ENCODE results near the gene RELCH.

Gene RELCH

DNA sequence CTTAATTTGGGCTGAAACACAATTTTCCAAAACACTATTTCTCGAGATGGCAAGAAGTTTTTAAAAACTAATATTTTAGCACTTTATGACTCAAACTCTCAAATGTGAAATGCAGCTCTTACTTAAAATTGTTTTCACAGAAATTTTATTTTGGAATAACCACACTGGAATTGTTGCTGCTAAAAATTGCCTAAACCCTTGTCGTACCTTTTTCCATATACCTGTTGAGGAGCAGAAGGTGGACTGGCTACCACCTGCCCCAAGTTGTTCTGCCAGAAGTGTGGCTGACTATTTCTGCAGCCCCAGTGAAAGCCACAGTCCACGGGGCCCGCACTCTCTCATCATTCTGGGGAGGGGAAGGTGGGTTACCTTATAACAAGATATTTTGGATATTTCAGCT is 161.4 kb downstream of the RELCH start:
- no peaks in the 10 kb centered on the region for H3K27me3 Mint-ChIP-seq (ENCODE audit: low read depth, poor library complexity)
- TF ChIP-seq, protein P1, sequence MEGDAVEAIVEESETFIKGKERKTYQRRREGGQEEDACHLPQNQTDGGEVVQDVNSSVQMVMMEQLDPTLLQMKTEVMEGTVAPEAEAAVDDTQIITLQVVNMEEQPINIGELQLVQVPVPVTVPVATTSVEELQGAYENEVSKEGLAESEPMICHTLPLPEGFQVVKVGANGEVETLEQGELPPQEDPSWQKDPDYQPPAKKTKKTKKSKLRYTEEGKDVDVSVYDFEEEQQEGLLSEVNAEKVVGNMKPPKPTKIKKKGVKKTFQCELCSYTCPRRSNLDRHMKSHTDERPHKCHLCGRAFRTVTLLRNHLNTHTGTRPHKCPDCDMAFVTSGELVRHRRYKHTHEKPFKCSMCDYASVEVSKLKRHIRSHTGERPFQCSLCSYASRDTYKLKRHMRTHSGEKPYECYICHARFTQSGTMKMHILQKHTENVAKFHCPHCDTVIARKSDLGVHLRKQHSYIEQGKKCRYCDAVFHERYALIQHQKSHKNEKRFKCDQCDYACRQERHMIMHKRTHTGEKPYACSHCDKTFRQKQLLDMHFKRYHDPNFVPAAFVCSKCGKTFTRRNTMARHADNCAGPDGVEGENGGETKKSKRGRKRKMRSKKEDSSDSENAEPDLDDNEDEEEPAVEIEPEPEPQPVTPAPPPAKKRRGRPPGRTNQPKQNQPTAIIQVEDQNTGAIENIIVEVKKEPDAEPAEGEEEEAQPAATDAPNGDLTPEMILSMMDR (IDR thresholded peaks at IDR 0.05): no peak
- H3K36me3 Mint-ChIP-seq (ENCODE audit: low read depth): no peaks in the 10 kb centered on the region
- H3K27ac Mint-ChIP-seq: no peak overlapping the region
- H3K4me3 Mint-ChIP-seq: no peak overlapping the region
- no peak for DNase-seq
- no peaks in the 10 kb centered on the region for H3K9me3 Mint-ChIP-seq
- H3K4me1 Mint-ChIP-seq: peaks cover 46% of the 10 kb centered on the region

DNA sequence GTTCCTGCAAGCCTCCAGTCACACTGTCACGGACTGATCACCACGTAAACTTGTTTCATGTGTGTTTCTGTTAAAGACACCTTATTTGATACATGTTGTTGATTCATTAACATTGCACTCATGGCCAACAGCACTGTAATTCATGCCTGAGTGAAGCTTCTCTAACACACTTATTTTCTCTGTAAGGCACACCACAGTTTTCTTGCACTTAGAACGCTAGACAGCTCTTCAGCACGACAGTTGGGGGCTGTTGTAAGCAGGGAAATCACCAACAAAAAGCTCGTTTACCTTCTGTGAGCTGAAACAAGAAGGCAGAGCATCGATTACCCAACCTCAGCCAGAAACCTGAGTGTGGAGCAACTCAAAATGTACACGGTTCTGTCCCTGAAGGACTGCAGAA is 166.1 kb downstream of the RELCH start:
- Mint-ChIP-seq H3K4me3 (no peak overlapping the region), H3K36me3 (ENCODE audit: low read depth) (no peaks in the 10 kb centered on the region), H3K27ac (peak overlapping the region; percentile 97), H3K27me3 (ENCODE audit: low read depth, poor library complexity) (no peaks in the 10 kb centered on the region), H3K9me3 (no peaks in the 10 kb centered on the region), H3K4me1 (peaks cover 37% of the 10 kb centered on the region)
- TF ChIP-seq, protein P1 (IDR thresholded peaks at IDR 0.05): no peak
- DNase-seq: no peak

- peaks cover 43% of the 10 kb centered on the region for H3K4me1 Mint-ChIP-seq
- TF ChIP-seq, protein P1 (IDR thresholded peaks at IDR 0.05): no peak
- no peak for DNase-seq
- no peaks in the 10 kb centered on the region for H3K9me3 Mint-ChIP-seq
- H3K36me3 Mint-ChIP-seq (ENCODE audit: low read depth): no peaks in the 10 kb centered on the region
- H3K27ac Mint-ChIP-seq: peak overlapping the region; percentile 97
- no peaks in the 10 kb centered on the region for H3K27me3 Mint-ChIP-seq (ENCODE audit: low read depth, poor library complexity)
- no peak overlapping the region for H3K4me3 Mint-ChIP-seq
Measured at GRCh38 chr18:62354151-62354550, 167.1 kb downstream of the RELCH start.

DNA sequence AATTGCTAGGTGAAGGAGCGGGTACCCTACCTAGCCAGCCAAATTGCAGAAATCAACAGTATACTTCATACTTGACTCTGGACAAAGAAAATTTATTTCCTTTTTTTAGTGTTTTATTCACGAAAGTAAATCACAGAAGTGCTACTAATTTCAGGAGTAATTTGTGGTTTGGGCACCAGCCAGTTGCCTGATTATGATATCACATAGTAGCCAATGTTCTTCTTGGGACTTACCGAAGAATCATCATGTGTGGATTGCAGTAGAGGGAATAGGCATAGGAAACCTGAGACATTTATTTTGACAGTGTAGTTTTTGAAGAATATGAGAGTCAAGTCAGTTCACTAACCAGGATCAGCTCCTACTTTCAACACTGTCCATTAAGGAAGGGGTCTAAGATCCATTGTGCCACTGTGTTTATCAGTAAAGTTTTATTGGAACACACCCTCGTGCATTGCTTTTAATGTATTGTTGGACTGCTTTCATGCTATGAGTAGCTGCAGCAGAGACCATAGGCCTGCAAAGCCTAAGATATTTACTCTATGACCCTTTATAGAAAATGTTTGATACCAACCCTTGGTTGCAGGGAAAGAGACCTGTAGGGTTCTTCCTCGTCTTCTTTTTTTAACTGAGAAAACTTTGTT is 170.1 kb downstream of the RELCH start:
- no peak for DNase-seq
- Mint-ChIP-seq H3K9me3 (no peaks in the 10 kb centered on the region), H3K36me3 (ENCODE audit: low read depth) (no peaks in the 10 kb centered on the region), H3K4me1 (peaks cover 51% of the 10 kb centered on the region), H3K27me3 (ENCODE audit: low read depth, poor library complexity) (no peaks in the 10 kb centered on the region), H3K27ac (peak overlapping the region; percentile 4), H3K4me3 (no peak overlapping the region)
- TF ChIP-seq, protein P1 (IDR thresholded peaks at IDR 0.05): no peak
